IPS-15b (cell line): Measurements from ENCODE around the gene NAT10.

Experiments
- H3K27me3 ChIP-seq: one replicate; pipeline ENCODE4 v1.6.1; 2013; ENCODE audit warnings: low read length; ENCODE audit not compliant: control insufficient read depth, insufficient read depth
- H3K36me3 ChIP-seq: one replicate; pipeline ENCODE4 v1.6.1; 2013; ENCODE audit warnings: low read length; ENCODE audit not compliant: control insufficient read depth, insufficient read depth
- H3K4me1 ChIP-seq: one replicate; pipeline ENCODE4 v1.6.1; 2013; ENCODE audit warnings: mild to moderate bottlenecking, low read length; ENCODE audit not compliant: control insufficient read depth, insufficient read depth
- H3K4me3 ChIP-seq: one replicate; pipeline ENCODE4 v1.5.1; 2013; ENCODE audit warnings: low read depth, low read length
- H3K9ac ChIP-seq: one replicate; pipeline ENCODE4 v1.6.1; 2013; ENCODE audit warnings: low read depth, mild to moderate bottlenecking, low read length
- H3K9me3 ChIP-seq: one replicate; pipeline ENCODE4 v1.6.1; 2013; ENCODE audit warnings: mild to moderate bottlenecking, low read length; ENCODE audit not compliant: control insufficient read depth, insufficient read depth

The NAT10 gene

GRCh38 chr11:34151916-34152845 is 46.8 kb downstream of the NAT10 start:
- Histone ChIP-seq H3K4me3 (no peak overlapping the region), H3K27me3 (no peaks in the 10 kb centered on the region), H3K9ac (no peak overlapping the region), H3K4me1 (no peaks in the 10 kb centered on the region), H3K36me3 (peaks cover 37% of the 10 kb centered on the region), H3K9me3 (no peaks in the 10 kb centered on the region)

- Histone ChIP-seq H3K9me3 (no peaks in the 10 kb centered on the region), H3K36me3 (peaks cover 24% of the 10 kb centered on the region), H3K27me3 (no peaks in the 10 kb centered on the region), H3K9ac (no peak overlapping the region), H3K4me1 (no peaks in the 10 kb centered on the region), H3K4me3 (no peak overlapping the region)
Measured at GRCh38 chr11:34154059-34154875, 48.8 kb downstream of the NAT10 start.

- peaks cover 20% of the 10 kb centered on the region for H3K36me3 ChIP-seq
- H3K4me3 ChIP-seq: no peak overlapping the region
- H3K9ac ChIP-seq: no peak overlapping the region
- no peaks in the 10 kb centered on the region for H3K9me3 ChIP-seq
- no peaks in the 10 kb centered on the region for H3K27me3 ChIP-seq
- no peaks in the 10 kb centered on the region for H3K4me1 ChIP-seq
Measured at GRCh38 chr11:34155057-34155756, 49.8 kb downstream of the NAT10 start.

GRCh38 chr11:34155757-34156062 is 50.3 kb downstream of the NAT10 start:
- Histone ChIP-seq H3K27me3 (no peaks in the 10 kb centered on the region), H3K36me3 (peaks cover 15% of the 10 kb centered on the region), H3K9ac (no peak overlapping the region), H3K4me3 (no peak overlapping the region), H3K9me3 (no peaks in the 10 kb centered on the region), H3K4me1 (no peaks in the 10 kb centered on the region)

GRCh38 chr11:34157163-34157562 is 51.7 kb downstream of the NAT10 start:
- Histone ChIP-seq H3K4me1 (no peaks in the 10 kb centered on the region), H3K4me3 (no peak overlapping the region), H3K36me3 (peaks cover 15% of the 10 kb centered on the region), H3K27me3 (no peaks in the 10 kb centered on the region), H3K9ac (no peak overlapping the region), H3K9me3 (no peaks in the 10 kb centered on the region)

GRCh38 chr11:34158661-34159060 is 53.2 kb downstream of the NAT10 start:
- no peaks in the 10 kb centered on the region for H3K4me1 ChIP-seq
- peaks cover 17% of the 10 kb centered on the region for H3K36me3 ChIP-seq
- no peaks in the 10 kb centered on the region for H3K27me3 ChIP-seq
- H3K4me3 ChIP-seq: no peak overlapping the region
- H3K9me3 ChIP-seq: no peaks in the 10 kb centered on the region
- H3K9ac ChIP-seq: no peak overlapping the region

GRCh38 chr11:34160049-34160721 is 54.8 kb downstream of the NAT10 start:
- no peaks in the 10 kb centered on the region for H3K27me3 ChIP-seq
- no peak overlapping the region for H3K4me3 ChIP-seq
- H3K9ac ChIP-seq: no peak overlapping the region
- no peaks in the 10 kb centered on the region for H3K4me1 ChIP-seq
- H3K36me3 ChIP-seq: peaks cover 11% of the 10 kb centered on the region
- no peaks in the 10 kb centered on the region for H3K9me3 ChIP-seq

- H3K4me1 ChIP-seq: no peaks in the 10 kb centered on the region
- no peak overlapping the region for H3K9ac ChIP-seq
- no peaks in the 10 kb centered on the region for H3K27me3 ChIP-seq
- H3K9me3 ChIP-seq: no peaks in the 10 kb centered on the region
- H3K36me3 ChIP-seq: peaks cover 12% of the 10 kb centered on the region
- H3K4me3 ChIP-seq: no peak overlapping the region
Measured at GRCh38 chr11:34160791-34161190, 55.4 kb downstream of the NAT10 start.

GRCh38 chr11:34161361-34161760 is 55.9 kb downstream of the NAT10 start:
- Histone ChIP-seq H3K36me3 (peaks cover 12% of the 10 kb centered on the region), H3K9ac (no peak overlapping the region)

GRCh38 chr11:34161812-34162492 is 56.5 kb downstream of the NAT10 start:
- Histone ChIP-seq H3K27me3 (no peaks in the 10 kb centered on the region), H3K9ac (no peak overlapping the region), H3K36me3 (peaks cover 12% of the 10 kb centered on the region), H3K4me1 (no peaks in the 10 kb centered on the region), H3K9me3 (no peaks in the 10 kb centered on the region), H3K4me3 (no peak overlapping the region)

More at GRCh38 chr11:34161361-34161760, 55.9 kb downstream of the NAT10 start:
- Histone ChIP-seq H3K9me3 (no peaks in the 10 kb centered on the region), H3K4me3 (no peak overlapping the region), H3K4me1 (no peaks in the 10 kb centered on the region), H3K27me3 (no peaks in the 10 kb centered on the region)

- Histone ChIP-seq H3K27me3 (no peaks in the 10 kb centered on the region), H3K4me3 (no peak overlapping the region), H3K9me3 (no peaks in the 10 kb centered on the region), H3K9ac (no peak overlapping the region), H3K4me1 (no peaks in the 10 kb centered on the region), H3K36me3 (peaks cover 12% of the 10 kb centered on the region)
Measured at GRCh38 chr11:34162493-34162820, 57.0 kb downstream of the NAT10 start.
